ENCODE data around the gene MAPT.

Gene MAPT

DNA sequence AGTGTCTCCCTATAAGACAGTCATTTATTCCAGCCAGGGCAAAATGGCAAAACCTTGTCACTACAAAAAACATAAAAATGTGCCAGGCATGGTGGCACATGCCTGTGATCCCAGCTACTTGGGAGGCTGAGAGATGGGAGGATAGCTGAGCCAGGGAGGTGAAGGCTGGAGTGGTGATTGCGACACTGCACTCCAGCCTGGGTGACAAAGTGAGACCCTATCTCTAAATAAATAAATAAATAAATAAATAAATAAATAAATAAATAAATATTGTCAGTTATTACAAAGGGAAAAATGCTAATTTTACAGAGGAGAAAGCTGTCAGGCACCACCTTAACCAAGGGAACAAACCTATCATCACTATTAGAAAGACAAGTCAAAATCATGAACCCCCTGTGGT is 180.2 kb downstream of the MAPT start:
- no peak for DNase-seq

Measured in NCI-H69 (cell line).